Thymus (tissue), 11 donors: ENCODE data around the gene ALKBH1. TPM values are rescaled to one million over a fixed set of nuclear protein-coding genes. Genes with fewer than 3 reads are reported as not detected.
"Not testable (repeated sequence)": the region's sequence is repeated elsewhere in the genome, so short reads cannot be mapped to it uniquely, and the experiment has no call there.

ENCODE experiments used
- DNase-seq, 9 donors: peaks; one replicate each; pipeline ENCODE4 v3.0.0-alpha.2; 2013; ENCODE audit warnings: low spot score in 9 of 9, low read depth in 6 of 9, missing footprints in 1 of 9
- H3K27ac ChIP-seq, 2 donors: one replicate each; pipeline ENCODE4 v1.5.1; 2013; ENCODE audit warnings: control low read depth in 1 of 2, low read depth in 1 of 2, low read length in 1 of 2, mild to moderate bottlenecking in 1 of 2, moderate library complexity in 1 of 2
- H3K27me3 ChIP-seq, 2 donors: one replicate each; pipeline ENCODE4 v1.5.1; 2013; ENCODE audit warnings: low read length in 1 of 2; ENCODE audit not compliant: control insufficient read depth in 2 of 2, insufficient read depth in 1 of 2
- H3K36me3 ChIP-seq, 2 donors: one replicate each; pipeline ENCODE4 v1.5.1; 2013; ENCODE audit warnings: low read length in 1 of 2, mild to moderate bottlenecking in 1 of 2, moderate library complexity in 1 of 2; ENCODE audit not compliant: control insufficient read depth in 2 of 2, insufficient read depth in 2 of 2
- H3K4me1 ChIP-seq, 2 donors: one replicate each; pipeline ENCODE4 v1.5.1; 2013; ENCODE audit warnings: low read length in 2 of 2; ENCODE audit not compliant: control insufficient read depth in 2 of 2, insufficient read depth in 2 of 2
- H3K4me3 ChIP-seq, 2 donors: one replicate each; pipeline ENCODE4 v1.5.1; 2013; ENCODE audit warnings: low read length in 2 of 2, control low read depth in 1 of 2, mild to moderate bottlenecking in 1 of 2
- H3K9me3 ChIP-seq, 2 donors: one replicate each; pipeline ENCODE4 v1.5.1; 2013; ENCODE audit warnings: low read length in 1 of 2, mild to moderate bottlenecking in 1 of 2; ENCODE audit not compliant: control insufficient read depth in 2 of 2, insufficient read depth in 1 of 2
- WGBS: extraction: QIAGEN DNeasy Blood & Tissue Kit; methylation state at CpG from one replicate; pipeline ENCODE4 v1.1.7; 2013; 5-methylcytosine and 5-hydroxymethylcytosine counted together
- polyA plus RNA-seq: library from polyadenylated mRNA; stranded (reverse); fragments of 200-250 nt; gene quantifications from one replicate; pipeline ENCODE4 v1.2.3, GENCODE V29; 2013
- total RNA-seq: library from RNA; stranded (reverse); fragments of 120-200 nt; gene quantifications from one replicate; pipeline ENCODE4 v1.2.4, GENCODE V29; 2013
- donor health status: healthy.

Gene ALKBH1
- total and polyA plus RNA-seq, 2 donors: 12.1 to 12.3 TPM

- no peaks in the 10 kb centered on the region for H3K36me3 ChIP-seq
- peak; percentile 24 to 77 (median 55) for DNase-seq
- H3K27ac ChIP-seq: peak overlapping the region; percentile 3 to 73
- no peaks in the 10 kb centered on the region for H3K9me3 ChIP-seq
- 16% methylated on average over 47 of the region's 47 CpGs for WGBS
- peak overlapping the region; percentile 59 for H3K4me3 ChIP-seq
- H3K4me1 ChIP-seq: peaks cover 0 to 14% of the 10 kb centered on the region in 2 donors
- H3K27me3 ChIP-seq: no peaks in the 10 kb centered on the region
These were observed 66.1 kb downstream of the ALKBH1 start for GRCh38 chr14:77641534-77642341.

GRCh38 chr14:77640756-77641533, 66.9 kb downstream of the ALKBH1 start:
- peaks cover 0 to 14% of the 10 kb centered on the region in 2 donors for H3K4me1 ChIP-seq
- DNase-seq: peak in 2 of 9 donors; percentile 16 to 24
- H3K4me3 ChIP-seq: peak overlapping the region; percentile 59
- 61% methylated on average over 16 of the region's 16 CpGs for WGBS
- no peaks in the 10 kb centered on the region for H3K27me3 ChIP-seq
- H3K27ac ChIP-seq: peak overlapping the region in 1 of 2 donors; percentile 12
- H3K36me3 ChIP-seq: no peaks in the 10 kb centered on the region
- no peaks in the 10 kb centered on the region for H3K9me3 ChIP-seq

GRCh38 chr14:77638771-77639171, 69.1 kb downstream of the ALKBH1 start:
- peaks cover 0 to 14% of the 10 kb centered on the region in 2 donors for H3K4me1 ChIP-seq
- no peaks in the 10 kb centered on the region for H3K36me3 ChIP-seq
- WGBS: 91% methylated on average over 2 of the region's 2 CpGs
- no peak overlapping the region for H3K4me3 ChIP-seq
- H3K9me3 ChIP-seq: peaks cover 0 to 4% of the 10 kb centered on the region in 2 donors
- no peak for DNase-seq
- no peaks in the 10 kb centered on the region for H3K27me3 ChIP-seq
- no peak overlapping the region for H3K27ac ChIP-seq

GRCh38 chr14:77635869-77636268, 72.0 kb downstream of the ALKBH1 start:
- H3K27ac ChIP-seq, H3K4me3 ChIP-seq, DNase-seq, H3K9me3 ChIP-seq, H3K27me3 ChIP-seq, H3K4me1 ChIP-seq, H3K36me3 ChIP-seq: not testable (repeated sequence)
- WGBS: 96% methylated on average over 4 of the region's 4 CpGs

GRCh38 chr14:77635466-77635865, 72.4 kb downstream of the ALKBH1 start:
- DNase-seq, H3K4me3 ChIP-seq, H3K36me3 ChIP-seq, H3K27me3 ChIP-seq, H3K9me3 ChIP-seq, H3K27ac ChIP-seq, H3K4me1 ChIP-seq: not testable (repeated sequence)
- WGBS: 97% methylated on average over 8 of the region's 8 CpGs

- H3K4me3 ChIP-seq: no peak overlapping the region
- peaks cover 0 to 4% of the 10 kb centered on the region in 2 donors for H3K9me3 ChIP-seq
- no peak for DNase-seq
- no peaks in the 10 kb centered on the region for H3K4me1 ChIP-seq
- no peak overlapping the region for H3K27ac ChIP-seq
- no peaks in the 10 kb centered on the region for H3K27me3 ChIP-seq
- no peaks in the 10 kb centered on the region for H3K36me3 ChIP-seq
- WGBS: 76% methylated on average over 2 of the region's 2 CpGs
These were observed 77.7 kb downstream of the ALKBH1 start for GRCh38 chr14:77630111-77630510.

- DNase-seq: no peak
- Histone ChIP-seq H3K4me3 (no peak overlapping the region), H3K27ac (no peak overlapping the region), H3K4me1 (no peaks in the 10 kb centered on the region), H3K36me3 (no peaks in the 10 kb centered on the region), H3K9me3 (no peaks in the 10 kb centered on the region), H3K27me3 (no peaks in the 10 kb centered on the region)
- WGBS: 57% methylated on average over 3 of the region's 3 CpGs
These were observed 82.5 kb downstream of the ALKBH1 start for GRCh38 chr14:77625360-77625759.

GRCh38 chr14:77623201-77623600, 84.6 kb downstream of the ALKBH1 start:
- Histone ChIP-seq H3K4me1 (no peaks in the 10 kb centered on the region), H3K9me3 (no peaks in the 10 kb centered on the region), H3K4me3 (no peak overlapping the region), H3K36me3 (no peaks in the 10 kb centered on the region), H3K27ac (no peak overlapping the region), H3K27me3 (no peaks in the 10 kb centered on the region)
- DNase-seq: no peak
- 97% methylated on average over 1 of the region's 1 CpG for WGBS
